Glutamatergic neuron (in vitro differentiated cells): ENCODE measurements around the gene ZNF791. TPM values are rescaled to one million over a fixed set of nuclear protein-coding genes. Genes with fewer than 3 reads are reported as not detected.

Experiments
- DNase-seq: peaks from one replicate; pipeline ENCODE4 v3.0.0; 2022
- H3K27ac Mint-ChIP-seq: one replicate; pipeline ENCODE4 v1.8.0; 2020; ENCODE audit warnings: mild to moderate bottlenecking, mixed read lengths, inconsistent platforms; ENCODE audit not compliant: unreplicated experiment
- H3K27me3 Mint-ChIP-seq: one replicate; pipeline ENCODE4 v1.8.0; 2020; ENCODE audit warnings: mild to moderate bottlenecking, moderate library complexity, mixed read lengths, inconsistent platforms; ENCODE audit not compliant: unreplicated experiment
- H3K36me3 Mint-ChIP-seq: one replicate; pipeline ENCODE4 v1.8.0; 2020; ENCODE audit warnings: mild to moderate bottlenecking, mixed read lengths, inconsistent platforms; ENCODE audit not compliant: unreplicated experiment
- H3K4me1 Mint-ChIP-seq: one replicate; pipeline ENCODE4 v1.8.0; 2020; ENCODE audit warnings: mild to moderate bottlenecking, low read depth, mixed read lengths, inconsistent platforms; ENCODE audit not compliant: unreplicated experiment
- H3K4me3 Mint-ChIP-seq: one replicate; pipeline ENCODE4 v1.8.0; 2020; ENCODE audit warnings: mild to moderate bottlenecking, mixed read lengths, inconsistent platforms; ENCODE audit not compliant: unreplicated experiment
- H3K9me3 Mint-ChIP-seq: one replicate; pipeline ENCODE4 v1.8.0; 2020; ENCODE audit warnings: mild to moderate bottlenecking, moderate library complexity, mixed read lengths, inconsistent platforms; ENCODE audit not compliant: unreplicated experiment
- CTCF ChIP-seq: fragments of 200-600 bp; sonication (generic); IDR thresholded peaks from one replicate; pipeline ENCODE4 v1.5.0; 2021; ENCODE audit not compliant: partially characterized antibody, unreplicated experiment
- total RNA-seq: library from RNA; stranded (reverse); fragmentation: NEBNext Ultra II Directional; extraction: Animal tissue kit (Norgen Biotek cat#: 25700); gene quantifications from one replicate; pipeline ENCODE4 v1.2.1, GENCODE V29; 2021; ENCODE audit not compliant: unreplicated experiment

The ZNF791 gene
- total RNA-seq, 1 donor from 2014 or later: 27.6 TPM

GRCh38 chr19:12628040-12629022 lies 17.6 kb downstream of the ZNF791 start:
- no peak overlapping the region for H3K4me3 Mint-ChIP-seq
- H3K27me3 Mint-ChIP-seq: no peaks in the 10 kb centered on the region
- no peak overlapping the region for H3K27ac Mint-ChIP-seq
- TF ChIP-seq CTCF: no peak
- no peak for DNase-seq
- H3K4me1 Mint-ChIP-seq: no peaks in the 10 kb centered on the region
- peaks cover 42% of the 10 kb centered on the region for H3K36me3 Mint-ChIP-seq
- H3K9me3 Mint-ChIP-seq: peaks cover 5% of the 10 kb centered on the region

GRCh38 chr19:12629215-12629614 lies 18.5 kb downstream of the ZNF791 start:
- peaks cover 5% of the 10 kb centered on the region for H3K9me3 Mint-ChIP-seq
- no peaks in the 10 kb centered on the region for H3K27me3 Mint-ChIP-seq
- H3K4me1 Mint-ChIP-seq: no peaks in the 10 kb centered on the region
- DNase-seq: no peak
- H3K4me3 Mint-ChIP-seq: no peak overlapping the region
- peaks cover 39% of the 10 kb centered on the region for H3K36me3 Mint-ChIP-seq
- no peak overlapping the region for H3K27ac Mint-ChIP-seq
- no peak for TF ChIP-seq CTCF

- Mint-ChIP-seq H3K27me3 (peaks cover 7% of the 10 kb centered on the region), H3K27ac (no peak overlapping the region), H3K4me1 (no peaks in the 10 kb centered on the region), H3K9me3 (peaks cover 4% of the 10 kb centered on the region), H3K36me3 (no peaks in the 10 kb centered on the region), H3K4me3 (no peak overlapping the region)
- DNase-seq: no peak
- no peak for TF ChIP-seq CTCF
Observed at GRCh38 chr19:12636631-12637030, 25.9 kb downstream of the ZNF791 start.

GRCh38 chr19:12638611-12639182 lies 28.0 kb downstream of the ZNF791 start:
- H3K9me3 Mint-ChIP-seq: peaks cover 4% of the 10 kb centered on the region
- H3K27me3 Mint-ChIP-seq: peaks cover 7% of the 10 kb centered on the region
- TF ChIP-seq CTCF: no peak
- H3K36me3 Mint-ChIP-seq: no peaks in the 10 kb centered on the region
- no peak for DNase-seq
- no peak overlapping the region for H3K27ac Mint-ChIP-seq
- H3K4me3 Mint-ChIP-seq: no peak overlapping the region
- no peaks in the 10 kb centered on the region for H3K4me1 Mint-ChIP-seq
